PC-9 (cell line): ENCODE results near the gene CD59.

Source experiments
- CTCF ChIP-seq: fragments of 200-600 bp; sonication (generic); conservative IDR thresholded peaks from 2 replicates; pipeline ENCODE4 v1.6.1; 2017; ENCODE audit warnings: mixed run types, antibody characterized with exemption, mild to moderate bottlenecking, moderate library complexity
- EZH2 ChIP-seq: fragments of 200-600 bp; sonication (generic); IDR thresholded peaks from 2 replicates; pipeline ENCODE4 v1.8.0; 2017; ENCODE audit warnings: antibody characterized with exemption, low read depth

DNA sequence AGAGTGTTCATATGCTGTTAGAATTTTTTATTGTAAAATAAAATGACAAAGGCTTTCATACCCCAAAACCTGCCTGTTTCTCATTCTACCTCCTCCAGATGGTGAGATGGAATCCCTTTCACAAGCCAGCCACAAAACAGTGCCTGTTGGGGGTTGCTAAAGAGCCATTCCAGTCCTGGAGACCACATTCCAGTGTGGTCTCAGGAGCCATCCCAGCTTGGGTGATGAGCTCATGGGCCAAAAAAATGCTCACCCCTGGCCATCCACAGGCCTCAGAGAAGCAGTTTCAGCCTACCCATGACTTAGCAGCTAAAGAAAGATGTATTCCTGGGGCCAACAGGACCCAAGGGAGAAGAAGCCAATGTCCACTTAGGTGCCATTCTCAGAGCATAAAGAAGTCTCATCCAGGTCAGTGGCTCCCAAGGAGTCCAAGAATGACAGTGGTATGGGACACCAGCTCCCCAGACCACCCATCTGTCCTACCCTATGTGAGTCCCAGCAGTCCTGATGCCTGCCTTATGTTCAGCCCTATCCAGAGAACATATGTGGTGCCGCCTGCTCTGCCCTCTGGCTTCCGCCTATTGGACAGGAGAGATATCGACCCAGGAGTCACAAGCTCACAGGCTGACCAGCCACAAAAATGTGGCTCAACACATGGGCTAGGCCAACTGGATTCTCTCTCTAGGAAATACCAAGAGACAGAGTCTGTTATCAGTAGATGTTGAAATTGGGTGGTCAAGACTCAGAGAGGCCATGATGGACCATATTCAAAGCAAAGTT is 62.0 kb downstream of the CD59 start:
- no peak for TF ChIP-seq CTCF
- no peak for TF ChIP-seq EZH2
